Activated CD8-positive, alpha-beta T cell treated with anti-CD3 and anti-CD28 coated beads, Interleukin-2, amount 10 ng/mL, durations not matched to agents 7 days and 5 days (primary cell): Measurements from ENCODE around the gene ST8SIA5. TPM values are rescaled to one million over a fixed set of nuclear protein-coding genes. Genes with fewer than 3 reads are reported as not detected.

Source experiments
- ATAC-seq: fragments of 150-1000 bp; cut with Tn5 transposase; one replicate; pipeline ENCODE4 v1.10.0; 2021; ENCODE audit warnings: moderate library complexity
- CTCF ChIA-PET: fragments of 350-600 bp; sonication (Branson Sonifier 250); formaldehyde crosslinking; loops from one replicate; lab custom pipeline; 2021; ENCODE audit warnings: antibody characterized with exemption; lab: Charles Lee
- POLR2A ChIA-PET: fragments of 350-600 bp; sonication (Branson Sonifier 250); formaldehyde crosslinking; loops from one replicate; lab custom pipeline; 2021; ENCODE audit warnings: antibody characterized with exemption; lab: Charles Lee
- DNase-seq: peaks from one replicate; pipeline ENCODE4 v3.0.0-alpha.2; 2020
- H3K27ac Mint-ChIP-seq: one replicate; pipeline ENCODE4 v1.8.0; 2021; ENCODE audit warnings: mild to moderate bottlenecking, mixed read lengths
- H3K27me3 Mint-ChIP-seq: one replicate; pipeline ENCODE4 v1.8.0; 2021; ENCODE audit warnings: low read depth, mixed read lengths
- H3K36me3 Mint-ChIP-seq: one replicate; pipeline ENCODE4 v1.8.0; 2021; ENCODE audit warnings: low read depth, mixed read lengths
- H3K4me1 Mint-ChIP-seq: one replicate; pipeline ENCODE4 v1.8.0; 2021; ENCODE audit warnings: low read depth, mixed read lengths
- H3K4me3 Mint-ChIP-seq: one replicate; pipeline ENCODE4 v1.8.0; 2021; ENCODE audit warnings: mild to moderate bottlenecking, mixed read lengths
- H3K9me3 Mint-ChIP-seq: one replicate; pipeline ENCODE4 v1.8.0; 2022; ENCODE audit warnings: mixed read lengths; ENCODE audit not compliant: insufficient read depth
- total RNA-seq, 2 experiments: library from RNA; stranded (reverse); gene quantifications; one replicate each; pipeline ENCODE4 v1.2.3, GENCODE V29; 2021

The ST8SIA5 gene
- total RNA-seq, 2 experiments from 2014 or later, result not detected

DNA sequence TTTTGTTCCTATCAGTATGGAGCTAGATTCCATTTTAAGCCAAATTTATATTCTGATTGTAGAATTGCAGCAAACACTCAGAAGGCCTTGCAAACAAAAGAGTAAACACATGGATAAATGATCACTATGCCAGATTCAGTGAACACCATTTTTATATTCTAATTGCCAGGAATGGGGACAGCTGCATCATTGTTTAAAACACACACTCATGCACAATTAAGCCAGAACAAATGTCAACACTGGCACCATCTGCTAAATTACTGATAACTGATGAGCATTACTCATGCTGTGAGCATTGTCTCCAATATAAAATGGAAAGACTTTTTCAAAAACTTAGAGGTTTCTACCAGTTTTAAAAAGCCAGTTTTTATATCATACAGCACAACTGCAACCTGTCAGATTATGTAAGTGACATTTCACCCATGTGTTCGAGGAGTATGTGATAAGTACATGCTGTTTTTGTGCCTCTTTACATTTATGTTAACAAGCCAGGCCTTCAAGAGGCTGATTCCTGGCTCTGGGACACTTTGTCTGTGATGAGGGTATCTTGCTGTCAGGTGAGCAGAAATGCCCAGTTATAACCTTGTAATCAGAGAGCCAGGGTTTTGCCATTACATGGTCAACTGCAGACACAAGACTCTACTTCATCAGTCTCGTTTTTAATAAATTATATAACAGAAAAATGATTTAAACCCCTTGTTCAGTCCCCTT is 4.4 kb upstream of the ST8SIA5 start:
- Mint-ChIP-seq H3K27ac (no peak overlapping the region), H3K36me3 (no peaks in the 10 kb centered on the region), H3K4me3 (no peak overlapping the region), H3K9me3 (no peaks in the 10 kb centered on the region), H3K27me3 (peaks cover 70% of the 10 kb centered on the region), H3K4me1 (peaks cover 8% of the 10 kb centered on the region)
- ATAC-seq, result no peak
- CTCF ChIA-PET, result no interaction called here
- POLR2A ChIA-PET, result no interaction called here
- DNase-seq, result no peak

DNA sequence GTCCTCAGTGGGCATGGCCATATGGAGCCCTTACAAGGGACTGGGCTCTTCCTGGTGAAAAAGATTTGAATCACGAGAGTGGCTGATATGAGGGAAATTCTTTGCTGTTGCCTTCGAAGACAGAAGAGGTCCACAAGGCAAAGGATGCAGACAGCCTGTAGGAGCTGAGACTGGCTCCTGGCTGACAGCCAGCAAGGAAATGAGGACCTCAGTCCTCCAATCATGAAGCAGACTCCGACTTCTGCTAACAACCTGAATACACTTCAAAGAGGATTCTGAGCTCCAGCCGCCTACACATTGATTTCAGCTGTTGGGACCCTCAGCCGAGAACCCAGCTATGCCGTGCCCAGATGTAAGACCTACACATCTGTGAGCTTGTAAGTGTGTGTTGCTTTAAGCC is 3.0 kb upstream of the ST8SIA5 start:
- peaks cover 19% of the 10 kb centered on the region for H3K4me1 Mint-ChIP-seq
- ChIA-PET CTCF (no interaction called here), POLR2A (interaction anchor here (1.2 kb wide), 1 partner anchor 158 kb away, joined by 4 read pairs; the partner anchor contains the start of genes KATNAL2 and PIAS2)
- peaks cover 76% of the 10 kb centered on the region for H3K27me3 Mint-ChIP-seq
- H3K36me3 Mint-ChIP-seq, result no peaks in the 10 kb centered on the region
- DNase-seq (no peak), ATAC-seq (no peak)
- H3K4me3 Mint-ChIP-seq, result no peak overlapping the region
- no peak overlapping the region for H3K27ac Mint-ChIP-seq
- H3K9me3 Mint-ChIP-seq, result no peaks in the 10 kb centered on the region

DNA sequence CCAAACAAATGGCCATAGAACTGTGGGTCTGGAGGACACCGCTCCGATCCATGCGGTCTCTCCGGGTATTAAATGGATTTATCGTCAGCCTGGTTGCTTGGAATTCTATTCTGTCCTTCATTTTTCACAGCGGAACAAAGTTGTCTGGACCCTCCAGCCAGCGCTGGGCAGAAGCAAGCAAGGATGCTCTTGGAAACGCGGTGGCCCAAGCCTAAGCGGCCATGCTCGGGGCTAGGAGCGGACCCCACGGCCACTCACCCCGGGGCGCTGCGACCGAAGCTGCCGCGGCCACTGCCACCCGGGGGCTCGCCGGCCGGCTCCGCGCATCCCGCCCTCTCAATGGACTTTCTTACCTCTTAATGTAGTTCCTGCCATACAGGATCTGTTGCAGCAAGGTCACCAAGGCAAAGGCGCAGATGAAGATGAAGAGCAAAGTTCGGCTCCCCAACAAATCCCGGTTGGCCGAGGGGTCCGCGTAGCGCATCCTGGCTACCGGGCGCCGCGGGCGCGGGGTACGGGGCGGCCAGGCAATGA is 761 bp downstream of the ST8SIA5 start:
- no peak for ATAC-seq
- no peaks in the 10 kb centered on the region for H3K36me3 Mint-ChIP-seq
- peaks cover 34% of the 10 kb centered on the region for H3K4me1 Mint-ChIP-seq
- no peaks in the 10 kb centered on the region for H3K9me3 Mint-ChIP-seq
- H3K27ac Mint-ChIP-seq, result no peak overlapping the region
- POLR2A ChIA-PET, result no interaction called here
- peak; percentile 12 for DNase-seq
- CTCF ChIA-PET, result no interaction called here
- no peak overlapping the region for H3K4me3 Mint-ChIP-seq
- peaks cover 62% of the 10 kb centered on the region for H3K27me3 Mint-ChIP-seq

DNA sequence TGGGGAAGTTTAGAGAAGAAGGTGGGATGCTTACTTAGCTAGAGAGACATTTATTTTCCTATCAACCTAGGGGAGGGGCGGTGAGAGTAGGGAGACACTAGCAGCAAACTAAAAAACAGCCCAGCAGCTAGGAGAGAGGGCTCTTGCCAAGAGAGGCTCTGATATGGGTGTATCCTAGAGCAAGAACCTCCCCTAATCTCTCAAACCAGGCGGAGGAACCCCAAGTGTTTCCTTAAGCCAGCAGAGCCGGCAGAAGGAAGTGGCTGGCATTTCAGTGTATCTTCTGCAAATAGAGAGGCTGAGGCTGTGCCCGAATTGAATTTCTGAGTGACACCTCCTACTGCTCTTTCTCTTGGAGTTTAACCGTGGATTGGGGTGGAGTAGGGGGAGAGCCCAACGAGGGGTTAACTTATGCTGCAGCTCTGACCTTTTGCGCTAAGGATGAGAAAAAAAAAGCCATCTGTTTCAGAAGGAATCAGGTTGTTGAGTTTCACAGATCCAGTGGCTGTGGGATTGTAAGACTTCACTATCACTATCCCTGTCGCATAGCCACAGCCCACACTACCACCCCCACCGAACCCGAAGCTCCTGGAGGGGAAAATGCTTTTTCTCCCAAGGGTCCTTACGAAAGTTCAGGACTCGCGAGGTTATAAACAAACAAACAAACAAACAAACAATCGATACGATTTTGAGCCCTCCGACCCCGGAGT is 1.4 kb downstream of the ST8SIA5 start:
- ChIA-PET POLR2A (no interaction called here), CTCF (no interaction called here)
- Mint-ChIP-seq H3K27me3 (peaks cover 61% of the 10 kb centered on the region), H3K27ac (no peak overlapping the region), H3K36me3 (no peaks in the 10 kb centered on the region), H3K4me3 (no peak overlapping the region), H3K4me1 (peaks cover 34% of the 10 kb centered on the region), H3K9me3 (no peaks in the 10 kb centered on the region)
- ATAC-seq (no peak), DNase-seq (peak; percentile 4)

DNA sequence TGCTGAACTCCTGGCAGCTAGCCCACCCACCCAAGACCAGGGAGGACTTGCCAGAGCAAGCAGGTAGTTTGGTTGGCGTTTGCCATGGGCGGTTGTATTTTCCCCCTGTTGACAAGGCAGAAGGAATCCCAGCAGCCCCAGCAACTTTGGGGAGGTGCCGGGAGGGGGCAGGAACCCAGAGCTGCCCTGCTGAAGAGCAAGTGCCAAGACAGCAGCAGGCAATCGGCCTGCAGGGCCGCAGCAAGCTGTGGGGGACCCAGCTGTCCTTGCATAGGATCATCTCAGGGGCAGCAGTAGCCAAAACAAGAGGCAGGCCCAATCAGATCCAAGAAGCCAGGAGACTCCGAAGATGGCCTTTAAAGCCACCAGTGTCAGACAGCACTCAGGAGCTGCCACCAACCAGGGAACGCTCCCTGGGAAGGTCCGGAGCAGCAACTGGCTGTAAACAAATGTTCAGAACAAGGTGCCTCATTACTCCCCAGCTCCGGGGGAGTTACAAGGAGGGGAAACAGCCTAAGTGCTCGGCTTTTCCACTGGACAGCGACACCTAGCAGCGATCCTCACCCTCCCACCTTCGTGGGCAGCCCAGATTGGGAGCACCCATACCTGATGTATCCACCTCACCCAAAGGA is 2.1 kb downstream of the ST8SIA5 start:
- Mint-ChIP-seq H3K4me3 (no peak overlapping the region), H3K4me1 (peaks cover 34% of the 10 kb centered on the region), H3K27me3 (peaks cover 57% of the 10 kb centered on the region), H3K27ac (no peak overlapping the region), H3K9me3 (no peaks in the 10 kb centered on the region), H3K36me3 (no peaks in the 10 kb centered on the region)
- ATAC-seq (peak; percentile 13), DNase-seq (no peak)
- CTCF ChIA-PET, result no interaction called here
- POLR2A ChIA-PET, result no interaction called here

DNA sequence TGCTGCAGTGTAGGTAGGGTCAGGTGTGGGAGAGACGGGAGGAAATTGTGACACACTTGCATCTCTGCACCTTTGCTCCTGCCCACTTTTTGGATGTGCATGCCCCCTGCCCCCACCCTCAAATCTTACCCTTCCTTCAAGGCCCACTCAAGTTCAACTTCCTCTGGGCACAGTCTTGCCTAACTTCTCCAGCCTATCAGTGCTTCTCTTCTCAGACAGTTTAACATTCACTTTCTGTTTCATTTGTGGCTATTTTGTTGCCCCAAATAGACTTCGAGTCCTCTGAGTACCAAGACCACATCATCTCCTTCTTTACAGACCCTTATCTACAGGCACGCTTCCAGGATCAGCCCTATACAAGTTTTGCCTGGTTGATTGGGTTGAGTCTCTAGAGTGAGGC is 2.7 kb downstream of the ST8SIA5 start:
- no peak overlapping the region for H3K27ac Mint-ChIP-seq
- ATAC-seq, result peak; percentile 36
- CTCF ChIA-PET, result no interaction called here
- POLR2A ChIA-PET, result no interaction called here
- H3K27me3 Mint-ChIP-seq, result peaks cover 51% of the 10 kb centered on the region
- H3K36me3 Mint-ChIP-seq, result no peaks in the 10 kb centered on the region
- no peaks in the 10 kb centered on the region for H3K9me3 Mint-ChIP-seq
- no peak overlapping the region for H3K4me3 Mint-ChIP-seq
- peaks cover 34% of the 10 kb centered on the region for H3K4me1 Mint-ChIP-seq
- no peak for DNase-seq

DNA sequence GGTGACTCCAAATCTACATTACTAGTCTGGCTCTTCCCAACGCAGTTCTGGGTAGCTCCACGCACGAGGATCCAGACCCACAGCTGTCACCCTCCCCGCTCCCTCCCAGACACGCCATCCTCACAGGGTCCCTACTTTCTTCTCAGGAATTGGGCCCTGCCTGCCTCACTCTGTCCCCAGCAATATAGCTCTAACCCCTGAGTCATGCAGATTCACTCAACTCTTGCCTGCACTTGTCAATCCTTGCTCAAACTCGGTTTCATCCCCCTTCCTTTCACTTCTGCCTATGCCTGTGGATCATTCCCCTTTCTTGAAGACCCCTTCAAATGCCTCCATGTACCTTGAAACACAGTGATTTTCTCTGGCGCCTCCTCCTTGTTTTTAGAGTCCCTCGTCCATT is 5.0 kb downstream of the ST8SIA5 start:
- Mint-ChIP-seq H3K27me3 (peaks cover 40% of the 10 kb centered on the region), H3K4me3 (no peak overlapping the region), H3K36me3 (no peaks in the 10 kb centered on the region), H3K9me3 (no peaks in the 10 kb centered on the region), H3K4me1 (peaks cover 26% of the 10 kb centered on the region), H3K27ac (no peak overlapping the region)
- ChIA-PET POLR2A (no interaction called here), CTCF (no interaction called here)
- DNase-seq (peak; percentile 4), ATAC-seq (no peak)

DNA sequence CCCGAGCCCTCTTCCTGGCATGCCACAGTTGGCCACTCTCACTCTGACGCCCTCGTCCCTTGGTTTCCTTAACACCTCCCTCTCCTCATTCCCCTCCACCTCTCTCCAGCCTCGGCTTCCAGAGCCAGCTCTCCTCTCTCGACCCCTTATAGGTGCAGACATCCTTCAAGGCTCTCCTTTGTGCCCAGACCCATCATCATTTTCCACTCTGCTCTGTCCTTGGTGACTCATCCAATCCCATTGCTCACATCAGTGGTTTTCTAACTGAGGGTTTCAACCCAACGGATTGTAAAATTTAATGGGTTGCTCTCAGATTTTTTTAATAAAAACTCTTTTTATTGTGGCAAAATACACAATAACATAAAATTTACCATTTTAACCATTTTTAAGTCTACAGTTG is 6.2 kb downstream of the ST8SIA5 start:
- no peaks in the 10 kb centered on the region for H3K9me3 Mint-ChIP-seq
- H3K4me3 Mint-ChIP-seq, result no peak overlapping the region
- CTCF ChIA-PET, result no interaction called here
- H3K27me3 Mint-ChIP-seq, result peaks cover 39% of the 10 kb centered on the region
- H3K36me3 Mint-ChIP-seq, result no peaks in the 10 kb centered on the region
- H3K4me1 Mint-ChIP-seq, result peaks cover 22% of the 10 kb centered on the region
- H3K27ac Mint-ChIP-seq, result no peak overlapping the region
- ATAC-seq (no peak), DNase-seq (no peak)
- POLR2A ChIA-PET, result no interaction called here

DNA sequence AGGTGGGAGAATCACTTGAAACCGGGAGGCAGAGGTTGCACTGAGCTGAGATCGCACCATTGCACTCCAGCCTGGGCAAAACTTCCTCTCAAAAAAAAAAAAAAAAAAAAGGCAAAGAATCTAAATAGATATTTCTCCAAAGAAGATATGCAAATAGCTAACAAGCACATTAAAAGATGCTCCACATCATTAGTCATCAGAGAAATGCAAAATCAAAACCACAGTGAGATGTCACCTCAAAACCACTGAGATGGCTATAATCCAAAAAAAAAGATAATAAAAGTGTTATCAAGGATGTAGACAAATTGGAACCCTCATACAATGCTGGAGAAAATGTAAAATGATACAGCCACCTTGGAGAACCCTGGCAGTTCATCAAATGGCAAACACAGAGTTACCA is 8.4 kb downstream of the ST8SIA5 start:
- ChIA-PET POLR2A (no interaction called here), CTCF (no interaction called here)
- DNase-seq (no peak), ATAC-seq (no peak)
- Mint-ChIP-seq H3K4me1 (peaks cover under 1% of the 10 kb centered on the region), H3K27ac (no peak overlapping the region), H3K36me3 (no peaks in the 10 kb centered on the region), H3K9me3 (no peaks in the 10 kb centered on the region), H3K4me3 (no peak overlapping the region), H3K27me3 (peaks cover 48% of the 10 kb centered on the region)

DNA sequence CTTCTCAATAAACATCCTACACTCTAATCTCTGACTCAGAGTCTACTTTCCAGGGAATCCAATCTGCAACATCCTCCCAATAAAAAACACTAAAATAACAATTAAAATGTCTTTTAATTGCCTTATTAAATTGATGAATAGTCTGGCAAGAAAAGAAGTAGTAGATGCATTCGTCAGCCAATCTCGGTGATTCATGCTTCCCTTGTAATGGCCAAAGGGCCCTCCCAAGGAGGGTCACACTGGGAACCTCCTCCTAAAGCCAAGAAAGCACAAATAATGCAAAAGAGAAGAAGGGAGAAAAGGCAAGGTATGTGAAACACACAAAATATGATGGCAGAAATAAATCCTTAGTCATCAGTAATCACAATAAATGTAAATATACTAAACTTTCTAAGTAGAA is 16.8 kb downstream of the ST8SIA5 start:
- CTCF ChIA-PET, result no interaction called here
- POLR2A ChIA-PET, result no interaction called here
- H3K27me3 Mint-ChIP-seq, result peaks cover 27% of the 10 kb centered on the region
- H3K4me1 Mint-ChIP-seq, result no peaks in the 10 kb centered on the region
- DNase-seq (no peak), ATAC-seq (no peak)
- H3K36me3 Mint-ChIP-seq, result no peaks in the 10 kb centered on the region
- H3K4me3 Mint-ChIP-seq, result no peak overlapping the region
- no peaks in the 10 kb centered on the region for H3K9me3 Mint-ChIP-seq
- no peak overlapping the region for H3K27ac Mint-ChIP-seq

DNA sequence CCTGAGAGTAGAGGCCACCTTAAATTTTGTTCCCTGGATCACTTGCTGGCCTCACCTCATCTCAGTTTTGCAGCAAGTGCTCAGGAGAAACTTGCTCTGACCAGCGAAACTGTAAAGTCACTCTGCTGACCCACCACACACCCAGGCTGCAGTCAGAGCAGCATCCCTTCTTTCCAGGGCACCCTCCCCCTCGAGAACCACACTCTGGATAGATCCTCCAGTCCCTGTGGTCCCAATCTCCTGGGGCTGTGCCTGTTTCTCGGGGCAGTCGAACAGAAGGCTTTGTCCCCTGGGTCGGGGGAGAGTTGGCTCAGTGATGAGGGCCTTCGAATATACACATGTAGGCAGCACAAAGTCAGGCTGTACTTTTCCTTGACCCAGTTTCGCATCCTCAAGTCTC is 18.4 kb downstream of the ST8SIA5 start:
- no peak for ATAC-seq

DNA sequence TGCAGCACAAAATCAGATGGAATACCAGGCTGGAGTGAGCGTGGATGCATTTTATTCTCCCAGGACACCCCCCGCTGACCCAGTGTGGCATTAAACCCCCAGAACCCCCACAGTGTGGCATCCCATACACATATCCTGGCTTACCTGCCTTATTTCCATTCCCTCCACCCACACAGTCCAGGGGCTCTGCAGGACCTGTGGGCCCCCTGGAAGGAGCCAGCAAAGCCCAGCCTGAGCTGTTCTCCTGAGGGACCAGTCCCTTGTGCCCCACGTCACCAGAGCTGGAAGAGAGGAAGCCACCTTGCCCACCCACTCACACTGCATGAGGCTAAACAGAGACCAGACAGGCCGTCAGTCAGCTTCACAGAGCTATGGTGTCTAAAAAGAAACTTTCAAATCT is 20.1 kb downstream of the ST8SIA5 start:
- Mint-ChIP-seq H3K4me1 (no peaks in the 10 kb centered on the region), H3K9me3 (no peaks in the 10 kb centered on the region), H3K4me3 (no peak overlapping the region), H3K36me3 (no peaks in the 10 kb centered on the region), H3K27ac (no peak overlapping the region), H3K27me3 (peaks cover 5% of the 10 kb centered on the region)
- no peak for ATAC-seq
- DNase-seq, result no peak
- ChIA-PET POLR2A (no interaction called here), CTCF (no interaction called here)

More for the DNA sequence above, 18.4 kb downstream of the ST8SIA5 start:
- ChIA-PET POLR2A (no interaction called here), CTCF (no interaction called here)
- peaks cover 13% of the 10 kb centered on the region for H3K27me3 Mint-ChIP-seq
- no peaks in the 10 kb centered on the region for H3K4me1 Mint-ChIP-seq
- no peaks in the 10 kb centered on the region for H3K36me3 Mint-ChIP-seq
- no peak overlapping the region for H3K27ac Mint-ChIP-seq
- DNase-seq, result no peak
- H3K4me3 Mint-ChIP-seq, result no peak overlapping the region
- H3K9me3 Mint-ChIP-seq, result no peaks in the 10 kb centered on the region
